ENCODE data around the gene WDR43.

- TF ChIP-seq POLR2A (IDR thresholded peaks at IDR 0.05) (no peak), CTCF (IDR thresholded peaks at IDR 0.05) (peak in 3 of 7 experiments; percentile 10 to 22 (median 11))
Observed at GRCh38 chr2:28956415-28956826, 62.0 kb downstream of the WDR43 start.
